ENCODE data around the gene KATNA1. TPM values are rescaled to one million over a fixed set of nuclear protein-coding genes. Genes with fewer than 3 reads are reported as not detected.

KATNA1 gene
- total RNA-seq, 1 donor from 2014 or later = 19.2 TPM

DNA sequence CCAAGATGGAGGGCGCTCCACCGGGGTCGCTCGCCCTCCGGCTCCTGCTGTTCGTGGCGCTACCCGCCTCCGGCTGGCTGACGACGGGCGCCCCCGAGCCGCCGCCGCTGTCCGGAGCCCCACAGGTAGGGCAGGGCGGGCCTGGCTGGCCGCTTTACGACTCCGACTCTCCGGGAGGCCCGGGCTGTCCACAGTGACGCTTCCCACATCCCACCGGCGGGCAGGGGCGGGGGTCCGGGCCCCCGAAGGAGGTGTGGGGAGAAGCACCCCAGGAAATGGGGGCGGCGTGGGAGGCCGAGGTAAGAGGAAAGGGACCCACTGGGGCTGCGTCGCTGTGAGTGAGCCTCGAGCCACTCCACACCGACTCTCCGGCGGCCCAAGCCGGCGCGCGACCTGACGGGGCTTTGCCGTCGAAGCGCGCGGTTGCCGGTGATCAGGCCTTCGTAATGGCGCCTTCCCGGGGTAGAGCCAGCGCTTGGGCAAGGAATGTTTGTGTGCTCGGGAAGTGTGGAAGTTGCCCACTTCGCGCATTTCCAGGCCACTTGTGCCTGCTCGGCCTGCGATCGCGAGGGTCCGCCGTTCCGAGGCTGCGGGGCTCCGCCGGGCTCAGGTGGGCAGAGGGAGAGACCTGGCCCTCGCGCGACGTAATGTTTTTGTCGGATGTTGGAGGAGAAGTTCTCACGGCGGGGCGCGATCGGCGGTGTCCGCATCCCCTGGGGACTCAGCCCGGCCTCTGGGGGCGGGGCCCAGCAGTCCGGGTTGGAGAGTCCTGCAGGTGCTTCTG lies 81.9 kb downstream of the KATNA1 start:
- intact Hi-C loops (cut with micrococcal nuclease) = loop anchor here (1.0 to 5.0 kb wide), 8 partner anchors 20 to 1824 kb away; partner anchors contain the start of genes KATNA1, LRP11, PCMT1 and PPIL4
- peak overlapping the region; percentile 93 for H3K4me3 Mint-ChIP-seq
- ChIA-PET CTCF (interaction anchor here (0.8 kb wide), 1 partner anchor 181 kb away, joined by 3 read pairs; no protein-coding TSS in a partner anchor), POLR2A (interaction anchor here (0.7 to 2.6 kb wide), 6 partner anchors 9 to 112 kb away, joined by 3 to 25 read pairs (median 3); partner anchors contain the start of gene PPIL4)
- H3K9me3 Mint-ChIP-seq = no peaks in the 10 kb centered on the region
- no peaks in the 10 kb centered on the region for H3K27me3 Mint-ChIP-seq
- no peak for DNase-seq
- ATAC-seq (ENCODE audit: low read depth) = peak; percentile 13
- peaks cover 8% of the 10 kb centered on the region for H3K36me3 Mint-ChIP-seq (ENCODE audit: low read depth)
- TF ChIP-seq, protein P1, sequence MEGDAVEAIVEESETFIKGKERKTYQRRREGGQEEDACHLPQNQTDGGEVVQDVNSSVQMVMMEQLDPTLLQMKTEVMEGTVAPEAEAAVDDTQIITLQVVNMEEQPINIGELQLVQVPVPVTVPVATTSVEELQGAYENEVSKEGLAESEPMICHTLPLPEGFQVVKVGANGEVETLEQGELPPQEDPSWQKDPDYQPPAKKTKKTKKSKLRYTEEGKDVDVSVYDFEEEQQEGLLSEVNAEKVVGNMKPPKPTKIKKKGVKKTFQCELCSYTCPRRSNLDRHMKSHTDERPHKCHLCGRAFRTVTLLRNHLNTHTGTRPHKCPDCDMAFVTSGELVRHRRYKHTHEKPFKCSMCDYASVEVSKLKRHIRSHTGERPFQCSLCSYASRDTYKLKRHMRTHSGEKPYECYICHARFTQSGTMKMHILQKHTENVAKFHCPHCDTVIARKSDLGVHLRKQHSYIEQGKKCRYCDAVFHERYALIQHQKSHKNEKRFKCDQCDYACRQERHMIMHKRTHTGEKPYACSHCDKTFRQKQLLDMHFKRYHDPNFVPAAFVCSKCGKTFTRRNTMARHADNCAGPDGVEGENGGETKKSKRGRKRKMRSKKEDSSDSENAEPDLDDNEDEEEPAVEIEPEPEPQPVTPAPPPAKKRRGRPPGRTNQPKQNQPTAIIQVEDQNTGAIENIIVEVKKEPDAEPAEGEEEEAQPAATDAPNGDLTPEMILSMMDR (IDR thresholded peaks at IDR 0.05) = no peak
- H3K4me1 Mint-ChIP-seq = peaks cover 22% of the 10 kb centered on the region
- peak overlapping the region; percentile 81 for H3K27ac Mint-ChIP-seq

DNA sequence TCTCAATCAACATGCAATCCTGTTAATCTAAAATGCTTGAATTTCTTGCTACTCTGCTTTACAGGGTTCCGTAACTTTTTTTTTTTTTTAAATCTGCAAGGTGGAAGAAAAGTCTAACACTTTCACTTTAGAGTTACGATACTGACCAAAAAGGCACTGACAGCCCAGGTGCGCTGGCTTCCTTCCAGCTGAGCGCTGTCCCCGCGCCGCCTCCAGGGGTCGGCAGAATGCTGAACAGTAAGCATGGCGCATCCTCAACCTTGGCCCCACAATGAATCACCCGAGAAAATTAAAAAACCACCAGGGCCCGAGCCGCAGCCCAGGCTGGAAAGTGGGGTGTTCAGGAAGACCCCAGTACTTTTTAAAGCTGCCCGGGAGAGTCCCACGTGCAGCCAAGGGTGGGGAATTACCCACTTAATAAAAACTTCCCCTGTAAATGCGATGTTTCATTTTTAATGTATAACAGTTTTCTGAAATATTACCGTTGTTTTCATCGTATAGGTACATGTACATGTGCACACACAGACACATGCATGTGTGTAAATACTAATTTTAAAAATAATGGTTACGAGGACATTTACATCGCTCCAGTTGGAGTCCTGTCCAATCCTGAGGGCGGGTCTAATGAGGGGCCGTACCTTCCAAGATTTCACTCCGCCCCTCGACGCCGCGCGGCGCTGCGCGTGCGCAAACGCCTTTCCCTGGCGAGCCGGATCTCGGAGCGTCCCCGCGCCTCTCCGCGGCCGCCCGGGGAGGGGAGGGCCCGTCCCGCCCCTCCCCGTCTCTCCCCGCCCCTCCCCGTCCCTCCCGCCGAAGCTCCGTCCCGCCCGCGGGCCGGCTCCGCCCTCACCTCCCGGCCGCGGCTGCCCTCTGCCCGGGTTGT lies 82.7 kb downstream of the KATNA1 start, which contains the start of gene GINM1:
TSS of gene GINM1 (plus strand) at position 849 of the 883 bp plus-strand sequence. CDS start 40 bp downstream, outside the sequence.
- POLR2A ChIA-PET = interaction anchor here (0.6 to 2.6 kb wide), 12 partner anchors 10 to 1035 kb away, joined by 3 to 25 read pairs (median 4); partner anchors contain the start of gene PPIL4
- TF ChIP-seq, protein P1 (IDR thresholded peaks at IDR 0.05) = no peak
- no peaks in the 10 kb centered on the region for H3K9me3 Mint-ChIP-seq
- intact Hi-C loops (cut with micrococcal nuclease) = loop anchor here (1.0 to 5.0 kb wide), 10 partner anchors 19 to 1825 kb away; partner anchors contain the start of genes KATNA1, LATS1, LRP11 and PCMT1
- H3K27ac Mint-ChIP-seq = peak within 1 kb of the TSS; percentile 92
- CTCF ChIA-PET = interaction anchor here (0.8 to 2.8 kb wide), 2 partner anchors 20 to 181 kb away, joined by 3 to 10 read pairs; partner anchors contain the start of gene PPIL4
- no peaks in the 10 kb centered on the region for H3K27me3 Mint-ChIP-seq
- peaks cover 22% of the 10 kb centered on the region for H3K4me1 Mint-ChIP-seq
- peak within 1 kb of the TSS; percentile 93 for H3K4me3 Mint-ChIP-seq
- H3K36me3 Mint-ChIP-seq (ENCODE audit: low read depth) = peaks cover 8% of the 10 kb centered on the region
- ATAC-seq (ENCODE audit: low read depth) (peak; percentile 85), DNase-seq (peak; percentile 97)

DNA sequence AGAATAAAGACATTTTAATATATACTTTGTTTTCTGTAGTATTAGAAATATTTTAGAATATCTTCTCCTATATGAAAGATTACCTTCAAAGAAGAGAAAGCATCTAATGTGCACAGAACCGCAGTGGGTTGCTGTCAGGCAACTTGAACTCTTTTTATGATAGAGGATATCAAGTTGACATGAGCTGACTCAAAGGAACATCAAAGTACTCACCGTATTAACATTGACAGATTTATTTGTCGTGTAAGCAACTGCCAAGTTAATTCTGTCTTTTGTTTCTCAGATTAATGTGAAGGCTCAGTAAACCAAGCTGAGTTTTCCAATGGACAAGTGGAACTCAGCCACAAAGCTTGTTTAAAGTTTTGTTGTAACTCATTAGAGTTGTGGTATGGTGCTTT lies 84.6 kb downstream of the KATNA1 start:
- POLR2A ChIA-PET = interaction anchor here (2.6 kb wide), 1 partner anchor 18 kb away, joined by 25 read pairs; the partner anchor contains the start of gene PPIL4
- DNase-seq (no peak), ATAC-seq (ENCODE audit: low read depth) (no peak)
- H3K4me3 Mint-ChIP-seq = no peak overlapping the region
- CTCF ChIA-PET = interaction anchor here (2.8 kb wide), 1 partner anchor 18 kb away, joined by 10 read pairs; the partner anchor contains the start of gene PPIL4
- no peaks in the 10 kb centered on the region for H3K9me3 Mint-ChIP-seq
- TF ChIP-seq, protein P1 (IDR thresholded peaks at IDR 0.05) = no peak
- peaks cover 8% of the 10 kb centered on the region for H3K36me3 Mint-ChIP-seq (ENCODE audit: low read depth)
- intact Hi-C loops (cut with micrococcal nuclease) = loop anchor here (2.0 kb wide), 1 partner anchor 65 kb away; no protein-coding TSS in a partner anchor
- peaks cover 4% of the 10 kb centered on the region for H3K27me3 Mint-ChIP-seq
- no peak overlapping the region for H3K27ac Mint-ChIP-seq
- peaks cover 22% of the 10 kb centered on the region for H3K4me1 Mint-ChIP-seq

DNA sequence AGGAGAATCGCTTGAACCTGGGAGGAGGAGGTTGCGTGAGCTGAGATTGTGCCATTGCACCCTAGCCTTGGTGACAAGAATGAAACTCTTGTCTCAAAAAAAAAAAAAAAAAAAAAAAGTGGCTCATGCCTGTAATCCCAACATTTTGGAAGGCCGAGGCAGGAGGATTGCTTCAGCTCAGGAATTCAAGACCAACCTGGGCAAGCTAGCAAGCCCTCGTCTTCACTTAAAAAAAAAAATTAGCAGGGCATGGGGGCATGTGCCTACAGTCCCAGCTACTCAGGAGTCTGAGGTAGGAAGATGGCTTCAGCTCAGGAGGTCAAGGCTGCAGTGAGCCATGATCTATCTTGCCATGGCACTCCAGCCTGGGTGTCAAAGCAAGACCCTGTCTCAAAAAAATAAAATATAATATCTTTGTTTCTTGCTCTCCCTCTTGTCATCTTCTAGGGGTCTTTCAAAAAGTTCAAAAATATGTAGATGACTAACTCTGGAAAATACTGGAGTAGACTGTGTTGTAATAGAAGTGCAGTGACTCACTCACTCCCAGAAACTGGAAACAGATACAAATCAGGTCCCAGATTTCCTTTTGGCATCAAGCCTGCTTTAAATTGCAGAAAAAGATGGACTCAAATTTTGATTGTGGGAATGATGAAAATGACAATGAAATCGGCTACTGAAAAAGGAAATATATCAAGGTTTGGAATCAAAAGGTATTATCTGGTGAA lies 85.1 kb downstream of the KATNA1 start:
- intact Hi-C loops (cut with micrococcal nuclease) = no loop called here
- Mint-ChIP-seq H3K36me3 (ENCODE audit: low read depth) (peaks cover 8% of the 10 kb centered on the region), H3K9me3 (no peaks in the 10 kb centered on the region), H3K27ac (no peak overlapping the region), H3K4me3 (no peak overlapping the region), H3K27me3 (peaks cover 4% of the 10 kb centered on the region), H3K4me1 (peaks cover 22% of the 10 kb centered on the region)
- POLR2A ChIA-PET = no interaction called here
- no peak for ATAC-seq (ENCODE audit: low read depth)
- DNase-seq = no peak
- TF ChIP-seq, protein P1 (IDR thresholded peaks at IDR 0.05) = no peak
- CTCF ChIA-PET = interaction anchor here (2.8 kb wide), 1 partner anchor 18 kb away, joined by 10 read pairs; the partner anchor contains the start of gene PPIL4

Data from activated B cell treated with CpG ODN at 0.5 μM for 24 hours (primary cell).